Osteocyte (in vitro differentiated cells): ENCODE results near the gene CCSER2. TPM values are rescaled to one million over a fixed set of nuclear protein-coding genes. Genes with fewer than 3 reads are reported as not detected.

Experiments used
- DNase-seq: peaks from one replicate; pipeline ENCODE4 v3.0.0; 2021; ENCODE audit warnings: mixed read lengths; ENCODE audit not compliant: unreplicated experiment; ENCODE audit errors: extremely low spot score
- H3K27ac Mint-ChIP-seq: one replicate; pipeline ENCODE4 v1.8.0; 2021; ENCODE audit warnings: mild to moderate bottlenecking, mixed read lengths; ENCODE audit not compliant: unreplicated experiment
- H3K27me3 Mint-ChIP-seq: one replicate; pipeline ENCODE4 v1.8.0; 2021; ENCODE audit warnings: mixed read lengths; ENCODE audit not compliant: unreplicated experiment
- H3K36me3 Mint-ChIP-seq: one replicate; pipeline ENCODE4 v1.8.0; 2021; ENCODE audit warnings: mixed read lengths; ENCODE audit not compliant: unreplicated experiment
- H3K4me1 Mint-ChIP-seq: one replicate; pipeline ENCODE4 v1.8.0; 2021; ENCODE audit warnings: mixed read lengths; ENCODE audit not compliant: unreplicated experiment
- H3K4me3 Mint-ChIP-seq: one replicate; pipeline ENCODE4 v1.8.0; 2021; ENCODE audit warnings: mild to moderate bottlenecking, moderate library complexity, mixed read lengths; ENCODE audit not compliant: unreplicated experiment
- H3K9me3 Mint-ChIP-seq: one replicate; pipeline ENCODE4 v1.8.0; 2021; ENCODE audit warnings: mixed read lengths; ENCODE audit not compliant: unreplicated experiment
- total RNA-seq: library from RNA; stranded (reverse); gene quantifications from 2 replicates; pipeline ENCODE4 v1.2.1, GENCODE V29; 2021
- TF ChIP-seq, protein P1 (sequence below): fragments of 200-600 bp; sonication (generic); IDR thresholded peaks from 2 replicates; pipeline ENCODE4 v1.5.0; 2021; ENCODE audit warnings: antibody characterized with exemption, mild to moderate bottlenecking, moderate library complexity

Gene CCSER2
- total RNA-seq, 1 donor from 2014 or later, result 70.3 TPM

DNA sequence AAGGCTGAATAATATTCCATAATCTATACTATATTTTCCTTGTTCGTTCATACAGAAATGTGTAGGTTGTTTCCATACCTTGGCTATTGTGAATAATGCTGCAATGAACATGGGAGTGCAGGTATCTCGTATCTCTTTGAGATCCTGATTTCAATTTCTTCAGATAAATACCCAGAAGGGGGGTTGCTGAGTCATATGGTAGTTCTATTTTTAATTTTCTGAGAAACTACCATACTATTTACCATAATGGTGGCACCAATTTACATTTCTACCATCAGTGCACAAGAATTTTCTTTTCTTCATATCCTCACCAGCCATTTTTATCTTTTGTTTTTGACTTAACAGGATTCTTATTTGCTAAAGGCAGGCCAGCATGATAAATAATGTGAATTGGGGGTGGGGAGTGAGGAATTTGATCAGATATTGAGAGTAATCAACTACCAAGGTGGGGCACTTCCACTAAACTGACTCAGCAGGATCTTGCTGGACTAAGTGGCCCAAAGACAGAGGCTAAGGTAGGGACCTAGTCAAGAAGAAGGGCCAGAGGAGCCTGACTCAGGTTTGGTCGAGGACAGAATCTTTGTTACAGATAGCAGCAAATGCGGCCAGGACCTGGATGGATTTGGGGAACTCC is 21.5 kb upstream of the CCSER2 start:
- Mint-ChIP-seq H3K27ac (no peak overlapping the region), H3K4me1 (peaks cover 4% of the 10 kb centered on the region), H3K9me3 (peaks cover 4% of the 10 kb centered on the region), H3K36me3 (no peaks in the 10 kb centered on the region), H3K4me3 (no peak overlapping the region), H3K27me3 (peaks cover 15% of the 10 kb centered on the region)
- TF ChIP-seq, protein P1, sequence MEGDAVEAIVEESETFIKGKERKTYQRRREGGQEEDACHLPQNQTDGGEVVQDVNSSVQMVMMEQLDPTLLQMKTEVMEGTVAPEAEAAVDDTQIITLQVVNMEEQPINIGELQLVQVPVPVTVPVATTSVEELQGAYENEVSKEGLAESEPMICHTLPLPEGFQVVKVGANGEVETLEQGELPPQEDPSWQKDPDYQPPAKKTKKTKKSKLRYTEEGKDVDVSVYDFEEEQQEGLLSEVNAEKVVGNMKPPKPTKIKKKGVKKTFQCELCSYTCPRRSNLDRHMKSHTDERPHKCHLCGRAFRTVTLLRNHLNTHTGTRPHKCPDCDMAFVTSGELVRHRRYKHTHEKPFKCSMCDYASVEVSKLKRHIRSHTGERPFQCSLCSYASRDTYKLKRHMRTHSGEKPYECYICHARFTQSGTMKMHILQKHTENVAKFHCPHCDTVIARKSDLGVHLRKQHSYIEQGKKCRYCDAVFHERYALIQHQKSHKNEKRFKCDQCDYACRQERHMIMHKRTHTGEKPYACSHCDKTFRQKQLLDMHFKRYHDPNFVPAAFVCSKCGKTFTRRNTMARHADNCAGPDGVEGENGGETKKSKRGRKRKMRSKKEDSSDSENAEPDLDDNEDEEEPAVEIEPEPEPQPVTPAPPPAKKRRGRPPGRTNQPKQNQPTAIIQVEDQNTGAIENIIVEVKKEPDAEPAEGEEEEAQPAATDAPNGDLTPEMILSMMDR, result no peak
- no peak for DNase-seq

GRCh38 chr10:84308021-84308420 is 20.4 kb upstream of the CCSER2 start:
- Mint-ChIP-seq H3K9me3 (peaks cover 5% of the 10 kb centered on the region), H3K4me1 (peaks cover 4% of the 10 kb centered on the region), H3K27ac (no peak overlapping the region), H3K4me3 (no peak overlapping the region), H3K27me3 (peaks cover 13% of the 10 kb centered on the region), H3K36me3 (no peaks in the 10 kb centered on the region)
- DNase-seq, result no peak
- TF ChIP-seq, protein P1, result no peak

DNA sequence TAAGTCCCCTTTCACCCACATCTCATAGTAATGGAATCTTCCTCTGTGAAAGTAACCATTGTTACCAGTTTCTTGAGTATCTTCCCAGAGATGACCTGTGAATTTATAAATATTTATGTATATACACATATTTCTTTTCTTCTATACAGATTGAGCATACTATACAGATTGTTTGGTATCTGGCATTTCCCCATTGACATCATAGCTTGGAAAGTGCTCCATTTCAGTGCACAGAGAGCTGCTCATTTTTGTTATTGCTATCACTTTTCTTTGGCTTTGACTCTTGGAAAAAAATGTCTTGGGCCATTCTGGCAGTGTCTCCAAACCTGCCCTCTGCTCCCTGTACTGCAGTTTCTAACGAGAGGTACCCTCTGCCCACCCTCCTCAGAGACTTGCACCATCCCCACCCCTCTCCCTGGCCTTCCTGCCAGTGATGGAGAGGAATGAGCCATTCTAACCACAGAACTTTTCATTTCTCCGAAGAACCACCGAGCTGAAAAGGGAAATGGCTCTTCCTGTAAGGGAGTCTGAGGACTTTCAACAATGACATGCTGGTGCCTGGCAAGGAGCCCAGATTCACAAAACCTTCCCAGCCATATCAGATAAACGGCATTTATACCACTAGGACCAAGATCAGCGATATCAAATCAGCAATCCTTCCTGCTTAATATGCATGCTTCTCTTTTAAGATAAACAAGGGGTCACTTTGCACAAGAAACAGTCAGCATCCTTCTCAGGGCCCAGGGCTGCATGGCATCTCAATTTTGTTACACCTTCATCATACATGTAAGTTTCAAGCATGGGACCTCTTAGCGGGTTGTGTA is 19.7 kb upstream of the CCSER2 start:
- Mint-ChIP-seq H3K27me3 (peaks cover 13% of the 10 kb centered on the region), H3K36me3 (no peaks in the 10 kb centered on the region), H3K4me1 (peaks cover 5% of the 10 kb centered on the region), H3K9me3 (peaks cover 5% of the 10 kb centered on the region), H3K4me3 (no peak overlapping the region), H3K27ac (no peak overlapping the region)
- TF ChIP-seq, protein P1, result no peak
- DNase-seq, result no peak

DNA sequence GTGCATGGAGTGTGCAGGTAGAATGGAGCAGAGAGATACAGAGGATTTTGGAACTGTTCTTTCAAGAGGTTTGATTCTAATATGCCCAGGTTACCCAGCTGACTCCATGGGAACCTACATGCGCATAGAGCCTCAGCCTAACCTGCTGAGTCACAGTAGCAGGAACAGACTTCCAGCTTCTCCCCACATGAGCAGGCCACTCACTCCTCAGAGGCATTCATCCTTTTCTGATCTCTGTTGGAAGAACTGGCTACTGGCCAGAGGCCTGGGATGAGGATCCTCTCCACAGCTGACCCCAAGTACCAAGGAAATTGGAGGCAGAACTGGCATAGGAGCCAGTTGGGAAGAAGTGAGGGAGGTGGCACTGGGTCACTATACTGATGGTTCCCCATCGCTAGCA is 17.9 kb upstream of the CCSER2 start:
- Mint-ChIP-seq H3K4me1 (peaks cover 10% of the 10 kb centered on the region), H3K27ac (no peak overlapping the region), H3K27me3 (peaks cover 6% of the 10 kb centered on the region), H3K9me3 (peaks cover 5% of the 10 kb centered on the region), H3K36me3 (no peaks in the 10 kb centered on the region), H3K4me3 (no peak overlapping the region)
- TF ChIP-seq, protein P1, result no peak
- DNase-seq, result no peak

DNA sequence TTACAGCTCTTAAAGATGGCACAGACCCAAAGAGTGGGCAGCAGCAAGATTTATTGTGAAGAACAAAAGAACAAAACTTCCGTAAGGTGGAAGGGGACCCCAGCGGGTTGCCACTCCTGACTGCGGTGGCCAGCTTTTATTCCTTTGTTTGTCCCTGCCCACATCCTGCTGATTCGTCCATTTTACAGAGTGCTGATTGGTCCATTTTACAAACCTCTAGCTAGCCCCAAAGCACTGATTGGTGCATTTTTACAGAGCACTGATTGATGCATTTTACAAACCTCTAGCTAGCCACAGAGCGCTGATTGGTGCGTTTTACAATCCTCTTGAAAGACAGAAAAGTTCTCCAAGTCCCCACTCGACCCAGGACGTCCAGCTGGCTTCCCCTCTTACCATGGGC is 16.8 kb upstream of the CCSER2 start:
- no peak for DNase-seq
- Mint-ChIP-seq H3K4me3 (no peak overlapping the region), H3K4me1 (peaks cover 10% of the 10 kb centered on the region), H3K27ac (no peak overlapping the region), H3K27me3 (peaks cover 2% of the 10 kb centered on the region), H3K36me3 (no peaks in the 10 kb centered on the region), H3K9me3 (peaks cover 5% of the 10 kb centered on the region)
- TF ChIP-seq, protein P1, result no peak
